Measurements from ENCODE around the gene ATP5ME. TPM values are rescaled to one million over a fixed set of nuclear protein-coding genes. Genes with fewer than 3 reads are reported as not detected.

ATP5ME gene
- total RNA-seq, 6 experiments from 2014 or later, result 78.2 to 225 (median 162) TPM

GRCh38 chr4:633406-633805 is 40.7 kb downstream of the ATP5ME start:
- DNase-seq (peak in 2 of 3 donors; percentile 14 to 24), ATAC-seq (no peak)
- TF ChIP-seq CTCF (IDR thresholded peaks at IDR 0.05) (no peak), POLR2A (IDR thresholded peaks at IDR 0.05) (no peak)
- H3K4me3 ChIP-seq, result no peak overlapping the region
- WGBS (ENCODE audit: insufficient coverage, low coverage, low lambda C conversion rate, missing lambda C conversion rate), result 0% methylated on average over 2 of the region's 9 CpGs
- intact Hi-C loops (cut with DNase I), result no loop called here
- H3K36me3 ChIP-seq, result no peaks in the 10 kb centered on the region
- H3K27ac ChIP-seq, result no peak overlapping the region
- no peaks in the 10 kb centered on the region for H3K9me3 ChIP-seq
- H3K4me1 ChIP-seq, result no peaks in the 10 kb centered on the region
- no peaks in the 10 kb centered on the region for H3K27me3 ChIP-seq

DNA sequence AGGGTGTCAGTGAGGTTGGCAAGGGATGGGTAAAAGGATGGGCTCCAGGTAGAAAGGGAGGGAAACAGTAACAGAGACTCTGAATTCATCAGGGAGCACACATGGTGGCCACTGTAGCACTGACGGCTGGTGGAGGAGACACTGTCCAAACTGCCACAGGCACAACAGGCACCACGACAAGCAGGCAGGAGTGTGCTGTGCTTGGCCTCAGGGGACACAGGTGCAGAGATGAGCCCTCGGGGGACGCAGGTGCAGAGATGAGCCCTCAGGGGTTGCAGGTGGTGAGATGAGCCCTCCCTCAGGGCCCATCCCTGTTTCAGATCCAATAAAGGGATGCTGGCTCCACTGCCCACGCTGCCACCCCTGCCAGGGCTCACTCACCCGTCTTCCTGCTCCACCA is 41.1 kb downstream of the ATP5ME start:
- Histone ChIP-seq H3K4me3 (no peak overlapping the region), H3K36me3 (no peaks in the 10 kb centered on the region), H3K4me1 (no peaks in the 10 kb centered on the region), H3K27ac (no peak overlapping the region), H3K27me3 (no peaks in the 10 kb centered on the region), H3K9me3 (no peaks in the 10 kb centered on the region)
- WGBS (ENCODE audit: insufficient coverage, low coverage, low lambda C conversion rate, missing lambda C conversion rate), result 78% methylated on average over 3 of the region's 6 CpGs
- TF ChIP-seq CTCF (IDR thresholded peaks at IDR 0.05) (no peak), POLR2A (IDR thresholded peaks at IDR 0.05) (no peak)
- intact Hi-C loops (cut with DNase I), result no loop called here
- ATAC-seq (no peak), DNase-seq (peak in 2 of 3 donors; percentile 5 to 25)

- DNase-seq, result peak; percentile 6 to 24 (median 19)
- Histone ChIP-seq H3K4me3 (no peak overlapping the region), H3K36me3 (no peaks in the 10 kb centered on the region), H3K27me3 (no peaks in the 10 kb centered on the region), H3K4me1 (no peaks in the 10 kb centered on the region), H3K27ac (no peak overlapping the region), H3K9me3 (no peaks in the 10 kb centered on the region)
- no peak for ATAC-seq
- TF ChIP-seq CTCF (IDR thresholded peaks at IDR 0.05) (no peak), POLR2A (IDR thresholded peaks at IDR 0.05) (no peak)
- 60% methylated on average over 4 of the region's 16 CpGs for WGBS (ENCODE audit: insufficient coverage, low coverage, low lambda C conversion rate, missing lambda C conversion rate)
- intact Hi-C loops (cut with DNase I), result no loop called here
Measured at GRCh38 chr4:632196-632790, 41.8 kb downstream of the ATP5ME start.

DNA sequence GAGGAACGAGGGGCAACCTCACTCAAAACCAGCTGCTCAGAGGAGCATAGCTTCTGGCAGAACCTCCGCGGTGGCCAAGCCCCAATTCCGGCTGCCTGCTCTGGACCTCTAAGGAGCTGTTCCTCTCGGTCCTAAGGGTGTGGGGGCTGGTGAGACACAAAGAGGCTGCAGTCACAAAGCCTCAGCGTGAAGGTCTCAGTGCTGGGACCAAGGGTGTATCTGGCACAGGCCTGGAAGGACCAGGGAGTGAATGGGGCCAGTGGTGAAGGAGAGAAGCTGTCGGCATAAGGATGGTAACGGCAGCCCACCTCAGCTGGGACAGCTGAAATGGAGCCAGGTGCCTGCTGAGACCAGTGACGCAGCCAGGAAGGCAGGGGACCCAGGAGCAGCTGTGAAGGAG is 43.4 kb downstream of the ATP5ME start:
- H3K27me3 ChIP-seq, result no peaks in the 10 kb centered on the region
- 47% methylated on average over 7 of the region's 9 CpGs for WGBS (ENCODE audit: insufficient coverage, low coverage, low lambda C conversion rate, missing lambda C conversion rate)
- ATAC-seq, result no peak

More for the DNA sequence above, 43.4 kb downstream of the ATP5ME start:
- H3K27ac ChIP-seq, result no peak overlapping the region
- intact Hi-C loops (cut with DNase I), result no loop called here
- H3K36me3 ChIP-seq, result no peaks in the 10 kb centered on the region
- no peaks in the 10 kb centered on the region for H3K4me1 ChIP-seq
- H3K4me3 ChIP-seq, result no peak overlapping the region
- TF ChIP-seq POLR2A (IDR thresholded peaks at IDR 0.05), result no peak
- TF ChIP-seq CTCF (IDR thresholded peaks at IDR 0.05), result no peak
- H3K9me3 ChIP-seq, result no peaks in the 10 kb centered on the region
- DNase-seq, result peak; percentile 9 to 37 (median 25)

Measured in right lobe of liver (tissue), 6 donors.